ENCODE data around the gene TOMM20. TPM values are rescaled to one million over a fixed set of nuclear protein-coding genes. Genes with fewer than 3 reads are reported as not detected.

Gene TOMM20
- total RNA-seq, 1 donor from 2014 or later = 25.3 TPM

- peaks cover 0 to 2% of the 10 kb centered on the region in 2 donors for H3K4me1 ChIP-seq
- no peak for DNase-seq (ENCODE audit: low spot score in 2 of 2)
- no peak for TF ChIP-seq CTCF (IDR thresholded peaks at IDR 0.05)
- no peaks in the 10 kb centered on the region for H3K9me3 ChIP-seq
- H3K36me3 ChIP-seq = peaks cover 23 to 27% of the 10 kb centered on the region in 2 donors
- H3K27me3 ChIP-seq = no peaks in the 10 kb centered on the region
- no peak overlapping the region for H3K4me3 ChIP-seq
- intact Hi-C loops (cut with DNase I) = loop anchor here (5.0 kb wide), 1 partner anchor 311 kb away; no protein-coding TSS in a partner anchor
- no peak overlapping the region for H3K27ac ChIP-seq
Observed at GRCh38 chr1:235106457-235106856, 22.2 kb downstream of the TOMM20 start.

- no peak overlapping the region for H3K4me3 ChIP-seq
- H3K9me3 ChIP-seq = no peaks in the 10 kb centered on the region
- no peak overlapping the region for H3K27ac ChIP-seq
- peaks cover 15 to 18% of the 10 kb centered on the region in 2 donors for H3K36me3 ChIP-seq
- intact Hi-C loops (cut with DNase I) = loop anchor here (2.0 to 5.0 kb wide), 2 partner anchors 23 to 312 kb away; partner anchors contain the start of gene TOMM20
- H3K27me3 ChIP-seq = no peaks in the 10 kb centered on the region
- no peak for DNase-seq (ENCODE audit: low spot score in 2 of 2)
- H3K4me1 ChIP-seq = peaks cover 0 to 2% of the 10 kb centered on the region in 2 donors
- no peak for TF ChIP-seq CTCF (IDR thresholded peaks at IDR 0.05)
Observed at GRCh38 chr1:235105051-235106043, 23.3 kb downstream of the TOMM20 start.

GRCh38 chr1:235102993-235103411, 25.6 kb downstream of the TOMM20 start:
- Histone ChIP-seq H3K4me3 (no peak overlapping the region), H3K36me3 (peaks cover 0 to 2% of the 10 kb centered on the region in 2 donors), H3K27me3 (no peaks in the 10 kb centered on the region), H3K27ac (no peak overlapping the region), H3K4me1 (peaks cover 0 to 2% of the 10 kb centered on the region in 2 donors), H3K9me3 (no peaks in the 10 kb centered on the region)
- TF ChIP-seq CTCF (IDR thresholded peaks at IDR 0.05) = no peak
- DNase-seq (ENCODE audit: low spot score in 2 of 2) = peak in 1 of 2 donors; percentile 25
- intact Hi-C loops (cut with DNase I) = no loop called here

GRCh38 chr1:235102259-235102582, 26.4 kb downstream of the TOMM20 start:
- intact Hi-C loops (cut with DNase I) = no loop called here
- TF ChIP-seq CTCF (IDR thresholded peaks at IDR 0.05) = no peak
- Histone ChIP-seq H3K9me3 (no peaks in the 10 kb centered on the region), H3K4me3 (no peak overlapping the region), H3K4me1 (peaks cover 0 to 2% of the 10 kb centered on the region in 2 donors), H3K27ac (no peak overlapping the region), H3K36me3 (no peaks in the 10 kb centered on the region), H3K27me3 (no peaks in the 10 kb centered on the region)
- peak in 1 of 2 donors; percentile 53 for DNase-seq (ENCODE audit: low spot score in 2 of 2)

GRCh38 chr1:235101558-235102258, 26.9 kb downstream of the TOMM20 start:
- peak in 1 of 2 donors; percentile 56 for DNase-seq (ENCODE audit: low spot score in 2 of 2)
- intact Hi-C loops (cut with DNase I) = no loop called here
- TF ChIP-seq CTCF (IDR thresholded peaks at IDR 0.05) = no peak

More at GRCh38 chr1:235101558-235102258, 26.9 kb downstream of the TOMM20 start:
- Histone ChIP-seq H3K36me3 (no peaks in the 10 kb centered on the region), H3K9me3 (no peaks in the 10 kb centered on the region), H3K4me1 (peaks cover 0 to 2% of the 10 kb centered on the region in 2 donors), H3K4me3 (no peak overlapping the region), H3K27me3 (no peaks in the 10 kb centered on the region), H3K27ac (no peak overlapping the region)

All from ascending aorta (tissue), 2 donors.